ENCODE measurements around the gene XNDC1N.
"Not testable (repeated sequence)": the region's sequence is repeated elsewhere in the genome, so short reads cannot be mapped to it uniquely, and the experiment has no call there.

XNDC1N gene

GRCh38 chr11:71931245-71931602 is 2.8 kb upstream of the XNDC1N start:
- DNase-seq (ENCODE audit: low read depth) = no peak

GRCh38 chr11:71930556-71931244 is 2.3 kb upstream of the XNDC1N start:
- no peak for DNase-seq (ENCODE audit: low read depth)

- DNase-seq (ENCODE audit: low read depth) = no peak
Measured at GRCh38 chr11:71929491-71929890, 1.1 kb upstream of the XNDC1N start.

GRCh38 chr11:71928737-71929443 is 496 bp upstream of the XNDC1N start, which contains the start of gene RNF121:
Gene RNF121, plus strand, starts transcription at chr11:71929046. Its CDS starts 16 bp downstream, at chr11:71929062.
- peak; percentile 73 for DNase-seq (ENCODE audit: low read depth)

- no peak for DNase-seq (ENCODE audit: low read depth)
Measured at GRCh38 chr11:71917646-71918140, 10.7 kb downstream of the XNDC1N start.

GRCh38 chr11:71914617-71915189 is 13.7 kb downstream of the XNDC1N start:
- no peak for DNase-seq (ENCODE audit: low read depth)

- DNase-seq (ENCODE audit: low read depth) = no peak
Measured at GRCh38 chr11:71913756-71914526, 14.5 kb downstream of the XNDC1N start.

- not testable (repeated sequence) for DNase-seq (ENCODE audit: low read depth)
Measured at GRCh38 chr11:71911986-71912340, 16.4 kb downstream of the XNDC1N start.

GRCh38 chr11:71911321-71911985 is 16.9 kb downstream of the XNDC1N start:
- not testable (repeated sequence) for DNase-seq (ENCODE audit: low read depth)

- DNase-seq (ENCODE audit: low read depth) = not testable (repeated sequence)
Measured at GRCh38 chr11:71910775-71911174, 17.6 kb downstream of the XNDC1N start.

GRCh38 chr11:71908218-71908617 is 20.2 kb downstream of the XNDC1N start:
- DNase-seq (ENCODE audit: low read depth) = no peak

- DNase-seq (ENCODE audit: low read depth) = not testable (repeated sequence)
Measured at GRCh38 chr11:71901137-71901536, 27.3 kb downstream of the XNDC1N start.

- DNase-seq (ENCODE audit: low read depth) = no peak
Measured at GRCh38 chr11:71895961-71896360, 32.4 kb downstream of the XNDC1N start.

GRCh38 chr11:71889181-71889872 is 39.1 kb downstream of the XNDC1N start:
- DNase-seq (ENCODE audit: low read depth) = not testable (repeated sequence)

- DNase-seq (ENCODE audit: low read depth) = not testable (repeated sequence)
Measured at GRCh38 chr11:71888335-71889010, 39.9 kb downstream of the XNDC1N start.

GRCh38 chr11:71885806-71886205 is 42.6 kb downstream of the XNDC1N start:
- not testable (repeated sequence) for DNase-seq (ENCODE audit: low read depth)

All from non-pigmented ciliary epithelial cell (primary cell).